ENCODE measurements around the gene P2RX3. TPM values are rescaled to one million over a fixed set of nuclear protein-coding genes. Genes with fewer than 3 reads are reported as not detected.

P2RX3 gene
- 2.0 TPM for total RNA-seq

DNA sequence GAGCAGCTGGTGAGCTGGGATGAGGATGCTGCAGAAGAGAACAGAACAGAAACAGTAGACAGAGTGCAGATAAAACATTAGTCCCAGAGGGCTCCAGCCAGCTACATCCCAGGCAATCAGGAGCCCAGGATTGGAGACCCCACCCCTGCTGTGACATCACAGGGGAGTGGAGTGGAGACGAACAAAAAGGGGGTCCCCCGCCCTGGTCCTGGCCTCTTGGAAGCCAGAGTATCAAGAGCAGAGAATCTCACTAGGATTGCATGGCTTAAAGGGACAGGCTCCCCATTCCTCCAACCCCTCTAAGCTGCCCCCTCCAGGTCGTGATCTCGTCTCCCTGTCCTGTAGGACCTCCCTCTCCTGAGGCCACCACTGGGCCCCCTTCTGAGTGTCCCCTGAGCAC is at the start of gene P2RX3:
P2RX3 (plus strand) TSS at position 211 of the 400 bp plus-strand sequence. CDS start 199 bp downstream, outside the sequence.

DNA sequence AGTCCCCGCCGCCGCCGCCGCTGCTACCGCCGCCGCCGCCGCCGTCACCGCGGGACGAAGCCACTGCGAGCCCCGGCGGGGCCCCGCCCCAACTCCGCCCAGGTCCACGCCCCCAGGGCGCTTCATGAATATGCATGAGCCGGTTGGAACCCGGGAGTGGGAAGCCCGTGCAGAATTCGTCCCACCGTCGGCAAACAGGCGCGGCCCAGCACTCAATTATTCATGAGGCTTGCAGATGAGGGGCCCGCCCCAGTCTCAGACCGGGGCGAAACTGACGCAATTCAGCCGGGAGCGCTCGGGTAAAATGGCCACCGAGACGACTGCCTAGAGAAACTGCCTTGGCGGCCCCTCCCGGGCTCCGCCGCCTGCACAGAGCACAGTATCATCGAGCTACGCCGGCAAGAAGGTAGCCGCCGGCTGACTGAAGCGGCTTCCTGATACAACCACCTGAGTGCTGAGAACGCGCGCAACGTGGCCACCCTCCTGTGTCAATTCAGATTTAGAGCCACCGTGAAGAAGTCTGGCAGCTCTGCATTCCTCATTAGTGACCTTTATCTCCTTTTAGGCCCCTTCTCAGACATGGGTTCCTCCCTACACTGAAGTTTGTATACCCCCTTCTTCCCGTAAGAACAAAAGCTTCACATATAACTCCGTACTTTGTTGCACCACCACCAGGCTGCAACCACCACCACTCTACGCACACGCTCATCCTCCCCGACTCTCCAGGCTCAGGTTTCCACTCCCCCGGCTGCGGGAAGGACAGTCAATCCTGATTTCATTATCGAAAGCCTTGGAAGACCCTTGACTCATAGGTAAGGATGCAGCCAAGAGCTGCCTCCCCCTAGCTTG is 13.0 kb upstream of the P2RX3 start, which contains the start of gene TNKS1BP1:
TNKS1BP1 (minus strand) TSS at position 67 of the 849 bp plus-strand sequence. CDS start 3,067 bp downstream, outside the sequence.

DNA sequence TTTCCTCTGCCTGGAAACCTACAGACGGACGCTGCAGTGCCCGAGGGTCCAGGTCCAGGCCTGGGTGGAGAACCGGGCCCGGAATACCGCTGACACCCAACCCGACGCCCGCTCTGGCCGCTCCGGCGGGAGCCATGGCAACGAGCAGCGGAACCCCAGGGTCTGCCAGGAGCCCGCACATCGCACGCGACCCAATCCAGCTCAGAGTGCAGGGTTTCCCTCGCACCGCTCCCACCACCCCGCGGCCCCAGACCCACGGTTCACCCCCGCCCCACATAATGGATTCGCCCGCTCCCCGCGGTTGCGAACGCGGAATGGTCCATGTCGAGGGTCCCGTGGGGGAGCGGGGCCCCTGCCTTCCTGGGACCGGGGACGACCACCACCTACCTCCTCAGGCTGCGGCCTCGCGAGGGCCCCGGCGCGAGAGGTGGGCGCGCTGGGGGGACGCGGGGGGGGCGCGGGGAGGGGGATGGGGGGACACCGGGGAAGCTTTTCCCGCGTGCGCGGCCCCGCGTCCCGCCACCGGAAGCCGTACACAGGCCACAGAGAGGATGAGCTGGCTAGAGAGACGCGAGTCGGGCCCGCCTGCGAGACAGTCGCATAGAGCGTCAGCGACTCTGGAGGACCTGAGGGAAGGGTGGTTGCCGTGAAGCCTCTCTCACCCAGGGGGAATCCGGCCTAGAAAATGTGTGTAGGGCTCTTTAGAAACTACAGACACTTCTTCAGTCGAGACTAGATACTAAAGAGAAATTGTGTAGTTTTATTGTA is 2.6 kb upstream of the P2RX3 start, which contains the start of gene SSRP1:
SSRP1 (minus strand) TSS at position 550 of the 768 bp plus-strand sequence. CDS start 771 bp downstream, outside the sequence.

DNA sequence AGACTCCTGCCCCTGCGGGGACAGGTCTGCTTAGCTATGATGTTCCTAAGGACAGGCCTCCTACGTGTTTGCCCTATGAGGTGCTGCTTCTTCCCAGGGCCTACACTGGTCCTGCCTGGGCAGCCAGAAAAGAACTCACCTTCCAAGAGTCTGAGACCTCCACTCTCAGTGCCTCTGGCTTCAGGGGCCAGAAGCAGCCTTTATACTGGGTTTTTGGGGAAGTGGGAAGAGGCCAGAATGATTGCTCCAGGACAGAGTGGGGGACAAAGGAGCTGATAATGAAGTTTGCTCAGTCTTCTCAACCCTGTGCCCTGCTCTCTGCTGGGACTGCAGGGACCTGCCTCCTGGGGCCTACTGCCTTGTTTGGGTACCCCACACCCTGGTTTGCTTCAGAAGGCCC is 42.8 kb downstream of the P2RX3 start, which contains the start of gene PRG3:
PRG3 (minus strand) TSS at position 176 of the 400 bp plus-strand sequence. CDS start 442 bp downstream, outside the sequence.

DNA sequence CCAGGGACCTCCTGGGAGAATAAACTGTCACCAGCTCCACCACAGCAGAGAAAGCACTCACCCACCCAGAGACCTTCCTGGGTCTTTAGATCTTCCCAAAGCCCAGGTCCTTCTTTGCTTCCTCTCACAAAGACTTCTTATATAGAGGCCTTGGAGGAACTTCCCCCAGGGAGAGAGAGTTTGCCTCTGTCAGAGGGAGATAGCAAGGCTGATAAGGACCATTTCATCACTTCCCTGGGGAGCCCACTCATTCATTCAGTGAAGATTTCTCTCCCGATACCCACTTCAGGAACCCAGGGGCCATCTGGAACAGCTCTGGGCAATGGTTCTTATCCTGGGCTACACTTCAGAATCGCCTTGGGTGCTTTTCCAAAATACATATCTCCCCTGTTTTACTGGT is 52.4 kb downstream of the P2RX3 start, which contains the start of gene PRG2:
PRG2 (minus strand) TSS at position 116 of the 400 bp plus-strand sequence. CDS start 706 bp downstream, outside the sequence.

Other genes with a start within 250 kb of the P2RX3 start
- 2.0 TPM for gene LRRC55, start 156.4 kb upstream of the P2RX3 start, total RNA-seq
- 92.8 TPM for gene APLNR, start 101.1 kb upstream of the P2RX3 start, total RNA-seq
- gene TNKS1BP1, start 13.4 kb upstream of the P2RX3 start, total RNA-seq: 60.7 TPM
- gene SSRP1, start 2.5 kb upstream of the P2RX3 start, total RNA-seq: 52.5 TPM
- 1.1 TPM for gene PRG3, start 42.8 kb downstream of the P2RX3 start, total RNA-seq
- gene PRG2, start 52.3 kb downstream of the P2RX3 start, total RNA-seq: 2.0 TPM
- gene SLC43A3, start 88.8 kb downstream of the P2RX3 start, total RNA-seq: 20.7 TPM
- 2.5 TPM for gene RTN4RL2, start 122.2 kb downstream of the P2RX3 start, total RNA-seq
- 18.0 TPM for gene SLC43A1, start 177.3 kb downstream of the P2RX3 start, total RNA-seq
- 26.3 TPM for gene TIMM10, start 192.4 kb downstream of the P2RX3 start, total RNA-seq
- 9.8 TPM for gene SMTNL1, start 199.2 kb downstream of the P2RX3 start, total RNA-seq
- gene UBE2L6, start 229.3 kb downstream of the P2RX3 start, total RNA-seq: 22.5 TPM

All from metanephros (tissue), 1 donor.